Keratinocyte (primary cell): Measurements from ENCODE around the gene ZNF445. TPM values are rescaled to one million over a fixed set of nuclear protein-coding genes. Genes with fewer than 3 reads are reported as not detected.

Experiments used
- DNase-seq: peaks from one replicate; pipeline ENCODE4 v3.0.0-alpha.2; 2011; ENCODE audit warnings: low read depth, missing footprints, low spot score
- FAIRE-seq: peaks from 2 replicates; lab custom pipeline; 2011; peaks lifted over from hg19 to GRCh38; lab: Jason Lieb, UNC
- H2AFZ ChIP-seq: 2 replicates; pipeline ENCODE4 v1.6.0; 2012; ENCODE audit warnings: low read length, control low read depth, inconsistent platforms; ENCODE audit not compliant: control insufficient read depth
- H3K27ac ChIP-seq: 2 replicates; pipeline ENCODE4 v1.5.1; 2011; ENCODE audit warnings: low read length; ENCODE audit not compliant: control insufficient read depth, insufficient read depth
- H3K27me3 ChIP-seq: 3 replicates; pipeline ENCODE4 v1.6.0; 2011; ENCODE audit warnings: low read length; ENCODE audit not compliant: control insufficient read depth, insufficient read depth; ENCODE audit errors: extremely low read depth
- H3K36me3 ChIP-seq, 2 experiments: 2 replicates in 1 of 2; 3 replicates in 1 of 2; pipeline ENCODE4 v1.5.1; 2011; ENCODE audit warnings: low read length in 2 of 2, mild to moderate bottlenecking in 1 of 2; ENCODE audit not compliant: control insufficient read depth in 2 of 2, insufficient read depth in 2 of 2; ENCODE audit errors: extremely low read depth in 1 of 2
- H3K4me1 ChIP-seq: 3 replicates; pipeline ENCODE4 v1.5.1; 2011; ENCODE audit warnings: low read length; ENCODE audit not compliant: control insufficient read depth, insufficient read depth; ENCODE audit errors: extremely low read depth
- H3K4me2 ChIP-seq: 3 replicates; pipeline ENCODE4 v1.6.0; 2011; ENCODE audit warnings: low read depth, low read length; ENCODE audit not compliant: control insufficient read depth, insufficient read depth; ENCODE audit errors: extremely low read depth
- H3K4me3 ChIP-seq, 3 experiments: fragments of 200-600 bp in 1 of 3; sonication (generic) in 1 of 3; 2 replicates in 2 of 3; 3 replicates in 1 of 3; pipeline ENCODE4 v1.5.1; 2011 to 2016; ENCODE audit warnings: low read length in 3 of 3, mild to moderate bottlenecking in 3 of 3, control low read depth in 2 of 3, inconsistent platforms in 1 of 3, low read depth in 1 of 3, mixed read lengths in 1 of 3, mixed run types in 1 of 3, moderate library complexity in 1 of 3; ENCODE audit not compliant: control insufficient read depth in 2 of 3, insufficient read depth in 2 of 3; ENCODE audit errors: extremely low read depth in 1 of 3
- H3K79me2 ChIP-seq: 2 replicates; pipeline ENCODE4 v1.6.0; 2012; ENCODE audit warnings: low read length; ENCODE audit not compliant: control insufficient read depth, insufficient read depth
- H3K9ac ChIP-seq: 3 replicates; pipeline ENCODE4 v1.6.0; 2011; ENCODE audit warnings: low read length; ENCODE audit not compliant: control insufficient read depth, insufficient read depth; ENCODE audit errors: extremely low read depth
- H3K9me1 ChIP-seq: 3 replicates; pipeline ENCODE4 v1.6.0; 2011; ENCODE audit warnings: low read length; ENCODE audit not compliant: control insufficient read depth, insufficient read depth; ENCODE audit errors: extremely low read depth
- H3K9me3 ChIP-seq: 2 replicates; pipeline ENCODE4 v1.5.1; 2012; ENCODE audit warnings: low read depth, low read length; ENCODE audit not compliant: control insufficient read depth
- H4K20me1 ChIP-seq: 3 replicates; pipeline ENCODE4 v1.6.0; 2011; ENCODE audit warnings: low read length; ENCODE audit not compliant: control insufficient read depth, insufficient read depth; ENCODE audit errors: extremely low read depth
- EZH2 ChIP-seq: IDR thresholded peaks from one replicate; pipeline ENCODE4 v1.6.1; 2012; ENCODE audit warnings: inconsistent platforms, mild to moderate bottlenecking, low read length, moderate library complexity
- dilution Hi-C: fragments of 300-500 bp; cut with MboI; formaldehyde crosslinking; loops from one replicate; pipeline ENCODE4 v1.7.0; 2020; ENCODE audit warnings: low sequenced_read_pairs; ENCODE audit not compliant: extremely low pct_ligation_motif_present
- polyA plus RNA-seq, 5 experiments: library from polyadenylated mRNA; depleted of rRNA in 3 of 5; stranded (reverse) in 3 of 5; stranded (forward) in 1 of 5; unstranded in 1 of 5; fragments of >200 nt; gene quantifications; 1 replicate in 1 of 5; 2 replicates in 3 of 5; 3 replicates in 1 of 5; pipeline versions ENCODE4 v1.2.1 to v1.2.3, GENCODE V29; 2011 to 2012; ENCODE audit warnings: missing spikeins in 2 of 5, low read depth in 1 of 5, low replicate concordance in 1 of 5
- TF ChIP-seq, protein P1 (sequence below), 3 experiments: IDR thresholded peaks in 1 of 3; conservative IDR thresholded peaks in 1 of 3; optimal IDR thresholded peaks in 1 of 3; 2 replicates in 2 of 3; 3 replicates in 1 of 3; pipeline versions ENCODE3 to v1.5.1; 2011; ENCODE audit warnings: low read length in 3 of 3, mild to moderate bottlenecking in 3 of 3, moderate library complexity in 2 of 3, control low read depth in 1 of 3, inconsistent platforms in 1 of 3; ENCODE audit not compliant: insufficient read depth in 2 of 3; ENCODE audit errors: extremely low read depth in 1 of 3

The ZNF445 gene
- polyA plus RNA-seq, 1 donor (not counting 4 experiments of a cell fraction or from before 2014, with no cell fraction given): 3.3 TPM

- Histone ChIP-seq H3K27ac (no peak overlapping the region), H3K79me2 (no peaks in the 10 kb centered on the region), H3K4me3 (no peak overlapping the region), H3K4me2 (no peak overlapping the region), H4K20me1 (no peaks in the 10 kb centered on the region), H3K4me1 (no peaks in the 10 kb centered on the region), H2AFZ (no peak overlapping the region), H3K9me3 (no peaks in the 10 kb centered on the region), H3K27me3 (no peaks in the 10 kb centered on the region), H3K9ac (no peak overlapping the region), H3K9me1 (no peaks in the 10 kb centered on the region), H3K36me3 (no peaks in the 10 kb centered on the region)
- TF ChIP-seq, protein P1, sequence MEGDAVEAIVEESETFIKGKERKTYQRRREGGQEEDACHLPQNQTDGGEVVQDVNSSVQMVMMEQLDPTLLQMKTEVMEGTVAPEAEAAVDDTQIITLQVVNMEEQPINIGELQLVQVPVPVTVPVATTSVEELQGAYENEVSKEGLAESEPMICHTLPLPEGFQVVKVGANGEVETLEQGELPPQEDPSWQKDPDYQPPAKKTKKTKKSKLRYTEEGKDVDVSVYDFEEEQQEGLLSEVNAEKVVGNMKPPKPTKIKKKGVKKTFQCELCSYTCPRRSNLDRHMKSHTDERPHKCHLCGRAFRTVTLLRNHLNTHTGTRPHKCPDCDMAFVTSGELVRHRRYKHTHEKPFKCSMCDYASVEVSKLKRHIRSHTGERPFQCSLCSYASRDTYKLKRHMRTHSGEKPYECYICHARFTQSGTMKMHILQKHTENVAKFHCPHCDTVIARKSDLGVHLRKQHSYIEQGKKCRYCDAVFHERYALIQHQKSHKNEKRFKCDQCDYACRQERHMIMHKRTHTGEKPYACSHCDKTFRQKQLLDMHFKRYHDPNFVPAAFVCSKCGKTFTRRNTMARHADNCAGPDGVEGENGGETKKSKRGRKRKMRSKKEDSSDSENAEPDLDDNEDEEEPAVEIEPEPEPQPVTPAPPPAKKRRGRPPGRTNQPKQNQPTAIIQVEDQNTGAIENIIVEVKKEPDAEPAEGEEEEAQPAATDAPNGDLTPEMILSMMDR (optimal IDR thresholded peaks at IDR 0.05 in 1 of 3, IDR thresholded peaks at IDR 0.05 in 1 of 3, conservative IDR thresholded peaks at IDR 0.05 in 1 of 3; ENCODE audit: extremely low read depth in 1 of 3, insufficient read depth in 2 of 3, low read length in 3 of 3): no peak
- TF ChIP-seq EZH2: no peak
- dilution Hi-C loops: no loop called here
- no peak for FAIRE-seq
- DNase-seq: no peak
Observed at GRCh38 chr3:44424758-44425157, 52.7 kb downstream of the ZNF445 start.

DNA sequence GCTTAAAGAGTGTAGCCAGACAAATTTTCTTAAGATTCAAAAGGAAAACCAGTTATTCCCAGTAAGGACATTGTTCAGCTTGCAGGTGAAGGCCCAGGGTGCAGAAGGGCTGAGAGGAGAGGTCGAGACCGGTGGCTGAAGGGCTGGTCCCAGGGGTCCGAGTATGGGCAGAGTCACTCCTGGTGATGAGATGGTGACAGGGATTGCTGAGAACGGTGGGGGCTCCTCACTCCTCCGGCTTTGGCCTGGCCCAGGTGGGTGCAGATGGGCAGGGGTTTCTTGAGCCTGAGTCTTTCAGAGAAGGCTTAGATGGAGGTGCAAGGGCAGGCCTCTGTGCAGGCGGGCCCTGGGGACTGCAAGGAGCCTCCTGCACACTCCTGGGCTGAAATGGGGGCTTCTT is 56.2 kb downstream of the ZNF445 start:
- Histone ChIP-seq H3K27ac (no peak overlapping the region), H2AFZ (no peak overlapping the region), H3K9me1 (no peaks in the 10 kb centered on the region), H3K4me3 (no peak overlapping the region), H3K36me3 (no peaks in the 10 kb centered on the region), H3K4me1 (no peaks in the 10 kb centered on the region), H3K4me2 (no peak overlapping the region), H3K27me3 (no peaks in the 10 kb centered on the region), H3K79me2 (no peaks in the 10 kb centered on the region), H3K9ac (no peak overlapping the region), H4K20me1 (no peaks in the 10 kb centered on the region), H3K9me3 (no peaks in the 10 kb centered on the region)
- dilution Hi-C loops: no loop called here
- FAIRE-seq (no peak), DNase-seq (no peak)
- TF ChIP-seq, protein P1 (optimal IDR thresholded peaks at IDR 0.05 in 1 of 3, IDR thresholded peaks at IDR 0.05 in 1 of 3, conservative IDR thresholded peaks at IDR 0.05 in 1 of 3; ENCODE audit: extremely low read depth in 1 of 3, insufficient read depth in 2 of 3, low read length in 3 of 3): no peak
- no peak for TF ChIP-seq EZH2
